Activated CD4-positive, CD25-positive, alpha-beta regulatory T cell treated with anti-CD3 and anti-CD28 coated beads, Interleukin-2, amount 50 U/mL, for 72 hours (primary cell): ENCODE data around the gene OR2T4.

Source experiments
- DNase-seq: peaks from one replicate; pipeline ENCODE4 v3.0.0; 2021

The OR2T4 gene

GRCh38 chr1:248361121-248361715 lies at the start of gene OR2T4:
Gene OR2T4 (plus strand): TSS chr1:248361665. CDS start chr1:248361665, 0 bp downstream.
- DNase-seq: no peak

GRCh38 chr1:248316796-248317195 lies 44.7 kb upstream of the OR2T4 start:
- DNase-seq: no peak

- no peak for DNase-seq
These were observed 37.0 kb upstream of the OR2T4 start, which contains the start of gene OR2M7 for GRCh38 chr1:248324468-248324867. Gene OR2M7 (minus strand): TSS chr1:248324568. CDS start chr1:248324568, 0 bp downstream.

- DNase-seq: no peak
These were observed 18.0 kb upstream of the OR2T4 start for GRCh38 chr1:248343451-248343850.

- DNase-seq: no peak
These were observed 13.0 kb upstream of the OR2T4 start, which contains the start of gene OR14C36 for GRCh38 chr1:248348475-248348874. Gene OR14C36 (plus strand): TSS chr1:248348775. CDS start chr1:248348775, 0 bp downstream.

- DNase-seq: no peak
These were observed 2.0 kb upstream of the OR2T4 start for GRCh38 chr1:248359415-248359814.

- DNase-seq: no peak
These were observed 5.1 kb downstream of the OR2T4 start for GRCh38 chr1:248366609-248367008.

- DNase-seq: no peak
These were observed 10.9 kb downstream of the OR2T4 start for GRCh38 chr1:248372394-248372793.

- no peak for DNase-seq
These were observed 12.3 kb downstream of the OR2T4 start for GRCh38 chr1:248373761-248374160.

- DNase-seq: no peak
These were observed 14.0 kb downstream of the OR2T4 start, which contains the start of gene OR2T6 for GRCh38 chr1:248375446-248375845. Gene OR2T6 (plus strand): TSS chr1:248375746. CDS start chr1:248387609, 11,863 bp downstream.

GRCh38 chr1:248376916-248377315 lies 15.5 kb downstream of the OR2T4 start:
- no peak for DNase-seq

- no peak for DNase-seq
These were observed 19.4 kb downstream of the OR2T4 start for GRCh38 chr1:248380854-248381253.

GRCh38 chr1:248388426-248388825 lies 27.0 kb downstream of the OR2T4 start:
- no peak for DNase-seq

GRCh38 chr1:248393050-248393449 lies 31.6 kb downstream of the OR2T4 start:
- no peak for DNase-seq

- no peak for DNase-seq
These were observed 41.3 kb downstream of the OR2T4 start, which contains the start of gene OR2T1 for GRCh38 chr1:248402748-248403147. Gene OR2T1 (plus strand): TSS chr1:248403048. CDS start chr1:248406148, 3,100 bp downstream.

- no peak for DNase-seq
These were observed 42.6 kb downstream of the OR2T4 start for GRCh38 chr1:248404024-248404423.

GRCh38 chr1:248406721-248407692 lies 45.5 kb downstream of the OR2T4 start:
- no peak for DNase-seq
